ENCODE data around the gene LCLAT1. TPM values are rescaled to one million over a fixed set of nuclear protein-coding genes. Genes with fewer than 3 reads are reported as not detected.
"Not testable (repeated sequence)": the region's sequence is repeated elsewhere in the genome, so short reads cannot be mapped to it uniquely, and the experiment has no call there.

The LCLAT1 gene
- total and polyA plus RNA-seq, 8 donors = 2.0 to 15.0 (median 9.8) TPM

- Histone ChIP-seq H3K4me3 (no peak overlapping the region), H3K36me3 (no peaks in the 10 kb centered on the region), H3K4me1 (peaks cover 0 to 7% (median 3%) of the 10 kb centered on the region in 3 donors), H3K27me3 (no peaks in the 10 kb centered on the region), H3K9me3 (no peaks in the 10 kb centered on the region), H3K27ac (no peak overlapping the region)
- FAIRE-seq (no peak), ATAC-seq (no peak), DNase-seq (no peak)
- 74 to 86% methylated on average over 1 of the region's 1 CpG for WGBS, 2 donors
- intact Hi-C loops (cut with DNase I) = no loop called here
- TF ChIP-seq CTCF (IDR thresholded peaks at IDR 0.05) = no peak
These were observed 44.2 kb downstream of the LCLAT1 start for GRCh38 chr2:30491225-30491624.

DNA sequence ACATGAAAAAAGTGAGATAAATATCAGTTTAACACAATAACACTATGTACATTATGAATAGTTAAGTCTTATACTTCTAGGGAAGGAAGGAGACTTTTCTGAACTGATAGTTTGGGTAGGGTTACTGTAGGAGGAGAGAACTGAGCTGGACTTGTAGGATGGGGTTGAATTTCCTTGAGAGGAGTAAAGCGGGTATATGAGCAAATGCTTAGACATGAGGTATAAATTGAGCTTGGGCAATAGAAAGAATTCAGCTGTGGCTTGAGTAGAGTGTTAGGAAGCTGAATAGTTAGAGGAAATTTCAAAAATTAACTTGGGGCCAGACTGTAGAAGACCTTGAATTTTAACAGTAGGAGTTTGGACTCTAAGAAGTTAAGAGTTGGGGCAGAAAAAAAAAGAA is 45.1 kb downstream of the LCLAT1 start:
- no peak for DNase-seq
- H3K27me3 ChIP-seq = no peaks in the 10 kb centered on the region
- H3K4me1 ChIP-seq = peaks cover 0 to 7% (median 3%) of the 10 kb centered on the region in 3 donors
- no peaks in the 10 kb centered on the region for H3K36me3 ChIP-seq
- 95 to 97% methylated on average over 1 of the region's 1 CpG for WGBS, 2 donors
- no peak for FAIRE-seq
- no peak for TF ChIP-seq CTCF (IDR thresholded peaks at IDR 0.05)
- H3K27ac ChIP-seq = no peak overlapping the region
- intact Hi-C loops (cut with DNase I) = no loop called here
- ATAC-seq = no peak
- no peak overlapping the region for H3K4me3 ChIP-seq
- H3K9me3 ChIP-seq = no peaks in the 10 kb centered on the region

DNA sequence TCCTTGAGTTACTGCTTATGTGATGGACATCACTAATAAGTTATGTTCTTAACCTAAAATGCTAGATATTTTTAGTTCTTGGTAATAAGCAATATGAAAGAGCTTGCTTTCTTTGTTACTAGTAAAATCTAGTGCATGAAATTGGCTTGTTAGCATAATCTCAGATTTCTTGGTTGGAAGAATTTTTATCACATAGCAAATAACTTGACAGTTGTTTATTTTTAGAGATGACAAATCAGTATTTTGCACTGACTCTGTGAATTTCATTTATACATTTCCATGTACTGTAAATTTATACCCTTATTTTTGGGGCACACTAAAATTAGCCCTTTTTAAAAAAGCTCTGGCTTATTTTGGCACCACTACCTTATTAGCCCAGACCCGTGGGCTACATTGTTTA is 45.6 kb downstream of the LCLAT1 start:
- WGBS, 2 donors = 17 to 19% methylated on average over 1 of the region's 1 CpG
- no peaks in the 10 kb centered on the region for H3K27me3 ChIP-seq
- ATAC-seq = no peak
- FAIRE-seq = no peak
- intact Hi-C loops (cut with DNase I) = no loop called here
- no peak overlapping the region for H3K27ac ChIP-seq
- no peak overlapping the region for H3K4me3 ChIP-seq
- no peak for DNase-seq
- TF ChIP-seq CTCF (IDR thresholded peaks at IDR 0.05) = no peak
- no peaks in the 10 kb centered on the region for H3K9me3 ChIP-seq
- H3K4me1 ChIP-seq = peaks cover 0 to 7% (median 3%) of the 10 kb centered on the region in 3 donors
- no peaks in the 10 kb centered on the region for H3K36me3 ChIP-seq

DNA sequence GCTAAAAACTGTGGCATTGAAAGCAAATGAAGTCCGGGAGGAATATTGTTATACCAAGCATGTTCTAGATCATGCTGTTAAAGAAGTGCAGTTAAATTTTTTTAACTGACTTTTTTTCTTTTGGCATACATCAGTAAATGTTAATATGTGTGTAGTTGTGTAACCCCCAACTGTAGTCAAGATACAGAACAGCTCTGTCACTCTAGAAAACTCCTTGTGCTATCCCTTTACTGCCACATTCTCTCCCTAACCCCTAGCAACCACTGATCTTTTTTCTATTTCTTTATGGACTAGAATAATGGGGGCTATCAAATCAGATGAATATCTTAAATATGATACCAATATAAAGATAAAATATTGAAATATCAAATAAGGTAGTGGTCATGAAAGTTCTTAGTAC is 46.4 kb downstream of the LCLAT1 start:
- peaks cover 0 to 7% (median 3%) of the 10 kb centered on the region in 3 donors for H3K4me1 ChIP-seq
- no peak overlapping the region for H3K27ac ChIP-seq
- ATAC-seq (no peak), DNase-seq (no peak), FAIRE-seq (no peak)
- H3K27me3 ChIP-seq = no peaks in the 10 kb centered on the region
- H3K36me3 ChIP-seq = no peaks in the 10 kb centered on the region
- TF ChIP-seq CTCF (IDR thresholded peaks at IDR 0.05) = no peak
- WGBS, 2 donors = 74 to 80% methylated on average over 1 of the region's 1 CpG
- H3K9me3 ChIP-seq = no peaks in the 10 kb centered on the region
- H3K4me3 ChIP-seq = no peak overlapping the region
- intact Hi-C loops (cut with DNase I) = no loop called here

DNA sequence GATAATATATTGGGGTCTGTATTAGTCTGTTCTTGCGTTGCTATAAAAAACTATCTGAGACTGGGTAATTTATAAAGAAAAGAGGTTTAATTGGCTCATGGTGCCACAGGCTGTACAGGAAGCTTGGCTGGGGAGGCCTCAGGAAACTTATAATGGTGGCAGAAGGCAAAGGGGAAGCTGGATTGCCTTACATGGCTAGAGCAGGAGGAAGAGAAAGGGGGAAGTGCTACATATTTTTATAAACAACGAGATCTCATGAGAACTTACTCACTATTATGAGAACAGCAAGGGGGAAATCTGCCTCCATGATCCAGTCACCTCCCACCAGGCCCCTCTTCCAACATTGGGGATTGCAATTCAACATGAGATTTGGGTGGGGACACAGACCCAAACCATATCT is 48.9 kb downstream of the LCLAT1 start:
- H3K4me3 ChIP-seq; H3K27me3 ChIP-seq; H3K36me3 ChIP-seq; FAIRE-seq; H3K9me3 ChIP-seq; intact Hi-C loops (cut with DNase I); H3K4me1 ChIP-seq; H3K27ac ChIP-seq; DNase-seq: not testable (repeated sequence)
- 91 to 93% methylated on average over 2 of the region's 2 CpGs for WGBS, 2 donors
- ATAC-seq = peak in 1 of 4 donors; percentile 43

- H3K36me3 ChIP-seq = no peaks in the 10 kb centered on the region
- TF ChIP-seq CTCF (IDR thresholded peaks at IDR 0.05) = no peak
- no peaks in the 10 kb centered on the region for H3K9me3 ChIP-seq
- DNase-seq (no peak), FAIRE-seq (no peak), ATAC-seq (no peak)
- H3K4me1 ChIP-seq = no peaks in the 10 kb centered on the region
- intact Hi-C loops (cut with DNase I) = no loop called here
- H3K27me3 ChIP-seq = no peaks in the 10 kb centered on the region
- H3K27ac ChIP-seq = no peak overlapping the region
- no peak overlapping the region for H3K4me3 ChIP-seq
These were observed 52.6 kb downstream of the LCLAT1 start for GRCh38 chr2:30499681-30500080.

Data from pancreas (tissue), 10 donors.